GM19025 (cell line): ENCODE results near the gene AMN.

ENCODE experiments used
- ATAC-seq: cut with Tn5 transposase; IDR thresholded peaks from one replicate; pipeline ENCODE4 v1.9.1; 2021; ENCODE audit warnings: mild to moderate bottlenecking, low read depth, moderate library complexity; ENCODE audit not compliant: unreplicated experiment

Gene AMN

DNA sequence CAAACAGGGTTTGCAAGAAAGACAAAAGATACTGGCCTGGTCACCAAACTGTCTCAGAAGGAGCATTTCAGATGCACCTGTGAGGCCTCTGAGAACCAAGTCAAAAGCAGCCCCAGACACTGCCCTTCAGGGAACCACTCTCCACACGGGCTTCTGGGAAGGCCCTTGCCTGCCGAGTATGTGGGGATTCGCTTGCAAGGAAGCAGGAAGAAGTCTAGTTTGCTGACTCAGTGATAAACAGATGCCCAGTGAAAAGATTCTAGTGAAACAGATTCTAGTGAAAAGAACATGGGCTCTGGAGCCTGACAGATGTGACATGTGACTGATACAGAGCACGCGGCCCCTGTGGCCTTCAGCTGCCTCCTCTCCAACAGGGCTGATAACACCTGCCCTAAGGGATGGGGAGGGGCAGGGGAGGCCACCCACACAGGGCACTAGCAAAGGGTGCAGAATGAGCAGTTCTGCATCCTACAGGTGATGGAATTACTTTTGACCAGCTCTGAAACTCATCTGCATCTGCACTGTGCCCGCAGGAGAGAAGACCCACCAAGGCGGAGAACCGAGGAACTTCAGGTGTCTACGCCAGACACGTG, 19.1 kb downstream of the AMN start:
- ATAC-seq = no peak

- ATAC-seq = no peak
These were observed 19.6 kb downstream of the AMN start for GRCh38 chr14:102942069-102942468.

- ATAC-seq = no peak
These were observed 21.0 kb downstream of the AMN start for GRCh38 chr14:102943454-102943853.

DNA sequence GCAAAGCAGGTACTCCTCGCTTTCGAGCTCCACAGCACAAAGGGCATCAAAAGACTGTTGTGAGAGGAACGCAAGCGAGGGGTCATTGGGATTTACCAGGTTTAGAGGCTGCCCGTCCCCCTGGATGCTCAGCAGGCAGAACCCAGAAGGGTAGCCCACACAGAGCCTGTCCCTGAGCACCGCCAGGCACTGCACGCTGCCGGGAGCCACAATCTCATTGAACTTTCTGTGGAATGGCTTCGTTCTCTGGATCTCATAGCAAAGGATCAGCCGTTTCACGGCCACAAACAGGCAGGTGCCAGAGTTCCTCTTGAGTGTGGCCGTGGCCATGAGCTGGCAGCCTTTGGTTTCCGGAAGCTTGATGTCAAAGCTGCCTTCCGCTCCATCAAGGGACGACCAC, 21.5 kb downstream of the AMN start:
- ATAC-seq = no peak

DNA sequence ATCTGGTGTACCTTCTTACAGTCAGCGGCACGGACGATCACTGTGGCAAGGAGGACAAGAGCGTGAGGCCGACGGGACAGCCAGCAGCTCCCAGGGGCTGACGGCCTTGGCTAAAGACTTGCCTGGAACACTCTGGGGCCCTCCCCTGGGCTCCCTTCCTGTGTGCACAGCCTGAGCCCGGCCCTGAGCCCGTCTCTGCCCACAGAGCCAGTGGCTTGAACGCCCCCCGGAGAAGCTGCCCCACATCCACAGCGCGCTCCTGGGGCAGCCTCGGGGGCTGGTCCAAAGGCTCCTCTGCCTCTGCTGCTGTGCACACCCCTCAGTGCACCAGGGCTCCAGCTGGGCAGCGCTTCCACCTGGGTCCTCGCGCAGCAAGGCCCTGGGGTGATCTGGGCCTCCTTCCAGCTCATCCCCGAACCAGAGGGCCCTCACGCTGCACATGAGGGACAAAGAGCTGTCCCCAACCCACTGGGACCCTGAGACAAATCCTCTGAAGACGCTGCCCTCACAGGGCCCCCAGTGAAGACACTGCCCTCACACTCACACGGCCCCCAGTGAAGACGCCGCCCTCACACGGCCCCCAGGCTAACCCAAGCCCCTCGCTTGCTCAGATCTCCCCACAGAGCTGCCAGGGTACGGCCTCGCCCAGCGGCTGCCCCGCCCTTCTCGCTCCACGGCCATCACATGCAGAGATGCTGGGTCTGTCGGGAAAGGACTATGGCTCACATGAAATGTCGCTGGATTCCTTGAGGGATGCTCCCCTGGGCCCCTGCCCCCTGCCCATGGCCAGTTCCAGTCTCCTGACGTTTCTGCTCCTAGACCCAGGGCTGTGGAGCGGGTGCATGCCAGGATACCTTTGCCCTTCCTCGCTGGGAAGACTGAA, 22.2 kb downstream of the AMN start:
- no peak for ATAC-seq

GRCh38 chr14:102945346-102946130, 23.1 kb downstream of the AMN start:
- no peak for ATAC-seq

- no peak for ATAC-seq
These were observed 25.0 kb downstream of the AMN start for GRCh38 chr14:102947321-102948103.

GRCh38 chr14:102948698-102949061, 26.2 kb downstream of the AMN start:
- ATAC-seq = no peak

GRCh38 chr14:102949062-102949800, 26.8 kb downstream of the AMN start:
- ATAC-seq = no peak

DNA sequence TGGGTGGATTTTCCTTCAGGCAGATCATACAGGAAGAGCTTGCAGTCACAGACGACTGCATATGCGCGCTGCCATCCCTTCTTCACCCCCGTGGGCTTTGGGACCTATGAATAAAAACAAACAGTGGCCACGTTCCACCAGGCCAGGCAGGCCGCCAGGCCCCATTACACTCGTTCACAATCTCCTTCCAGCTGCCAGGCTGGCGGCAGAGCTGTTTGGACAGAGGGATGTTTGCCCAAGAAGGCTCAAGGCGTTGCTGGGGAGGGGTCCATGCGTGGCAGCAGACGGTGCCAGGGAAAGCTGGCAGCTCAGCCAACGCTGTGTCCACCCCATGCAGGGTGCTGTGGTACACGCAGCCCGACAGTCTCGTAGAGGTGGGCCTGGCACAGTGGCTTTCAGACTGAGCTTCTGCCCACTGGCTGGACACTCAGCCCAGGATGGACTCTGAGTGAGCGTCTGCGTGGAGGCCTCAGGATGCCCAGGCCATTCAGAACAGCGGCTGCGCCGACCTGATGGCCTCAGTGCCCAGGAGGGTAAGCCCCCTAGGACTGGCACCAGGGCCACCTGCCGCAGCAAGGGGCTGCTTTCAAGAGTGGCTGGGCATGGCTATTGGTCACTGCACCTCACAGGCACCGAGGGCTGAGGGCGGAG, 27.5 kb downstream of the AMN start:
- no peak for ATAC-seq

DNA sequence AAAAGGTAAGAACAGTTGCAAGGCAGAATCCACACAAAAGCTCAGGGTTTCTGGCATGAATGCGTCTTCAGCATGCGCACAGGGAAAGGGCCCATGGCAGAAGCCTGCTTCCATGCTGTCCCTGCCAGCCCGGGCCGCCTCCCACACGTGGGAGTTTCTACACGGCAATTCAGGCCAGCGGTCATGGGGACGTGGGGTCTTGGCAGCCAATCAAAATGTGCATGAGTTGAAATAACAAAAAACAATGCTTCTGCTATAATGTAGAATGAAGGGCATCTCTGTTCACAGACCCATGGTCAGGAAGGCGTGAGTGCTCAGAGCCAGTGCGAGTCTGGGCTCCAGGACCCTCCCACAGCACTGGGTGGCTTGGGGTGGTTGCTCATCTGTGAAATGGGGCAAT, 28.6 kb downstream of the AMN start:
- ATAC-seq = no peak

DNA sequence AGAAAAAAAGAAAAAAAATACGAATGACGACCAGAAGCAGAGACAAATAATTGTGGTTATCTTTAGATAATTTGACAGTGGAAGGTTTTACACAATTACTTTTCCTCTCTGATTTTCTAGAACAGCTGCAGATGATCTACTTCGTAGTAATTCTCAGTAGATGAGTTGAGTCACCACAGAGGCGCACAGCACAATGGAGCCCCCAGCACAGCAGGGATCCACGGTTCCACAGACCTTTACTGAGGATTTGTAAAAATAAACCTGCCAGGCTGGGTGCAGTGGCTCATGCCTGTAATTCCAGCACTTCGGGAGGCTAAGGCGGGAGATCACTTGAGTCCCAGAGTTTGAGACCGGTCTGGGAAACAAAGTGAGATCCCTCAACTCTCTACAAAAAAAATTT, 29.3 kb downstream of the AMN start:
- ATAC-seq = no peak

DNA sequence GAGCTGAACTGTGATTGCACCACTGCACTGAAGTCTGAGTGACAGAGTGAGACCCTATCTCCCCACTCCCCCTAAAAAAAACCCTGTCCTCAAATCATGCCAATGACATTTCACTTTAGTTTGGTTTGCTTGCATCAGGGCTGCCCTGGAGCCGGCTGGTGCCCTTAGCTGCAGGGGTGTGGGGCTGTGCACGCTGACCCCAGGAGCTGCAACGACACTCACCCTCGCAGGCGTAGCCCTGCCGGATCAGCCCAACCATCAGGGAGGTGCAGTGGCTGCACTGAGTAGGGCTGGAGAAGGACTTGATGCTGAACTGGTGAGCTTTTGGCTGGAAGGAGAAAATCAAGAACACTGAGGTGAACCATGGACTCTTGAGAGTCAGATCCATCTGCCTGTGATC, 29.8 kb downstream of the AMN start:
- no peak for ATAC-seq

GRCh38 chr14:102953100-102953499, 30.6 kb downstream of the AMN start:
- ATAC-seq = no peak

DNA sequence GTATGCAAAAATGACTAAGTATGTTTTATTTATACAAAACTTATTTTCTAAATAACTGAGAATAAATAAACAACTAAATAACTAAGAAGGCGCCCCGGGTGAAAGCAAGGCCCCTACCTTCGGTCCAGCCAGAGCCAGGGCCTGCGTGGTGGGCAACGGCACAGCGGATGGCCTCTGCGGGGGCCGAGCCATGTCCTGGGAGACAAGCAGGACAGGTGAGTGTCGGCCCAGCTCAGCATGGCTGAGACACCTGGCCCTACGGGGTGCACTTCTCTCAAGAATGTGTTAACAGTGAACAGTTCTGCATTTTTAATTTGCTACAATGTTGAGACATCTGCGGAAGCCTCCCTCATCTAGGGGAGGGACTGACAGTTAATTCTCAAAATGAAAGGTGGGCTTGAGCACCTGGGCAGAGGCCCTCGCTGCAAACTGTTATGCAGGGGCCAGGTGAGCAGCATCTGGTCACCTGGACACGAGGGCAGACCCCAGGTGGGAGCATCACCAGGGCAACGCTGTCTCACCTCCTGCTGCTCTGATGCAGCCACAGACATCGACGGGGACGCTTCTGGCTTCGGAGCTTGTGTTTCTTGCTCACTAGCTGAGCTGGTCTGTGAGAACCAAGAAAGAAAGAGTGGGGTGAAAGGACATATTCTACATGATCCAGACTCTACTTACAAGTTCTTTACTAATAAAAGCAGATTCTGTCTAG, 31.8 kb downstream of the AMN start:
- ATAC-seq = no peak

DNA sequence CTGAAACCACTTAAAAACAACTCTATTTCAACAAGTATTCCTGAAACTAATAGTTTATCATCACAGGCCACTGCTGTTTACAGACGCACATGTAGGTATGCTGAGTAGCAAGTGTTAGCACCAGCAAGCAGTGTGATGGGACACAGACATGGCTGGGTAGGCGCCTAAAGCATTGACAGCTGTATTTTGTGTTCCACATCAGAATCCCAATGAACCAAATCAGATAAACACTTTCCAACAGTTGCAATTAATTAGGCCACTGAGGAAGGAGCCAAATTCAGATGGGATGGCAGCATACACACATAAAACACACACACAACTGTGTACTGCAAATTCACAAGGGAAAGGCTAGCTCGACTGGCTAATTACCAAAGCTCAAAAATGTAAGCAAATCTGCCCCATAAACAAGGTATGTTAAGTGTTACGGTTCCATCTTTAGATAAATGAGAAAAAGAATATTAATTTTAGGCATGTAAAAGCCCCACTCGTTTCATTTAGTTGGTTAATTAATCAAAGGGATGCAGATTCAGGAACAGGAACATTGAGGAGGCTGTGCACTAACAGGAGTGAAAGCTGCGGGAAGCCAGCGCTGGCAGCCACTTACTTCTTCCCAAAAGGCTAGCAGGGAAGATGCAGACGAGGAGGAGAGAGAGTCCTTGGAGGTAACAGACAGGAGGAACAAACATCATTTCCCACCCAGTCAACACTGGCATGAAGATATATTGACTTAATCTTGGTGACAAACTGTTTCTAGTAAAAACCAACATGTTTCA, 33.4 kb downstream of the AMN start:
- no peak for ATAC-seq

GRCh38 chr14:102957222-102957621, 34.8 kb downstream of the AMN start:
- ATAC-seq = no peak

DNA sequence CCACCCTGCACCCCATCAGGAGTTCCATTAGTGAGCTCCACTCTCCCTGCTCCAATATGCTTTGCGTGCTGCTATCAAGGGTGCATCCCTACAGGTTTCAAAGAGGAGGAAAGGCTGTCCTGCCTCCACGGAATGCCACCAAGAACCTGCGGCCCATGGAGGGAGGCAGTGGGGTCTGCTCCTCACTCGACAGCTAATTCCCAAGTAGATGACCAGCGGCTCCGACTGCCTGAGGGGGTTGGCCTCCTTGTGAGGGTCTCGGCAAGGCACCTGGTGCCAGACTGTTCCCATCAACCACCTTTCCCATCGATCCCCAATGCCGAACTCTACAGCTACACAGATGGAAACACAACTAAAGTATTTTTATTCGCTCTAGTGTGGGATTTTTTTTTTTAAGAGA, 36.0 kb downstream of the AMN start:
- no peak for ATAC-seq
